Subcutaneous abdominal adipose tissue (tissue), 5 donors: Measurements from ENCODE around the gene HDGF.

Experiments
- H3K27ac ChIP-seq: one replicate; pipeline ENCODE4 v1.7.0; 2013; ENCODE audit warnings: low read depth, mild to moderate bottlenecking, inconsistent platforms, low read length, moderate library complexity
- H3K27me3 ChIP-seq, 5 donors: one replicate each; pipeline ENCODE4 v1.7.0; 2013; ENCODE audit warnings: low read length in 5 of 5, inconsistent platforms in 1 of 5; ENCODE audit not compliant: control insufficient read depth in 5 of 5, insufficient read depth in 4 of 5
- H3K36me3 ChIP-seq, 5 donors: one replicate each; pipeline ENCODE4 v1.7.0; 2013; ENCODE audit warnings: low read length in 5 of 5; ENCODE audit not compliant: control insufficient read depth in 5 of 5, insufficient read depth in 5 of 5
- H3K4me1 ChIP-seq, 5 donors: one replicate each; pipeline ENCODE4 v1.7.0; 2013; ENCODE audit warnings: low read length in 5 of 5, mild to moderate bottlenecking in 3 of 5, moderate library complexity in 1 of 5; ENCODE audit not compliant: control insufficient read depth in 5 of 5, insufficient read depth in 5 of 5
- H3K4me3 ChIP-seq, 5 donors: one replicate each; pipeline ENCODE4 v1.7.0; 2013; ENCODE audit warnings: low read length in 5 of 5, low read depth in 1 of 5
- H3K9ac ChIP-seq, 5 donors: one replicate each; pipeline ENCODE4 v1.7.0; 2013; ENCODE audit warnings: low read length in 5 of 5, mild to moderate bottlenecking in 4 of 5, moderate library complexity in 3 of 5
- H3K9me3 ChIP-seq, 5 donors: one replicate each; pipeline ENCODE4 v1.7.0; 2013; ENCODE audit warnings: low read length in 5 of 5; ENCODE audit not compliant: control insufficient read depth in 5 of 5
- donor health status: healthy.
- donor health status: healthy.
- donor health status: healthy.
- donor health status: healthy.
- donor health status: healthy.

HDGF gene

GRCh38 chr1:156742017-156742416 is 9.5 kb downstream of the HDGF start:
- peaks cover 0 to 45% (median 39%) of the 10 kb centered on the region in 5 donors for H3K36me3 ChIP-seq
- no peak overlapping the region for H3K4me3 ChIP-seq
- H3K9ac ChIP-seq: no peak overlapping the region
- H3K4me1 ChIP-seq: peaks cover 3 to 41% (median 35%) of the 10 kb centered on the region in 5 donors
- H3K27me3 ChIP-seq: no peaks in the 10 kb centered on the region
- peak overlapping the region; percentile 89 for H3K27ac ChIP-seq
- no peaks in the 10 kb centered on the region for H3K9me3 ChIP-seq

GRCh38 chr1:156741481-156741983 is 9.9 kb downstream of the HDGF start:
- Histone ChIP-seq H3K4me3 (peak overlapping the region; percentile 23 to 92 (median 70)), H3K27me3 (no peaks in the 10 kb centered on the region), H3K9me3 (no peaks in the 10 kb centered on the region), H3K9ac (peak overlapping the region; percentile 31 to 81 (median 53)), H3K4me1 (peaks cover 3 to 37% (median 31%) of the 10 kb centered on the region in 5 donors), H3K36me3 (peaks cover 0 to 50% (median 43%) of the 10 kb centered on the region in 5 donors), H3K27ac (peak overlapping the region; percentile 89)

GRCh38 chr1:156740741-156741480 is 10.6 kb downstream of the HDGF start, which contains the start of gene MRPL24:
Gene MRPL24, minus strand, starts transcription at chr1:156741088. Its CDS starts 2,384 bp downstream, at chr1:156738704.
- Histone ChIP-seq H3K4me3 (peak within 1 kb of the TSS; percentile 70 to 92 (median 88)), H3K4me1 (peaks cover 3 to 31% (median 25%) of the 10 kb centered on the region in 5 donors), H3K9me3 (no peaks in the 10 kb centered on the region), H3K9ac (peak within 1 kb of the TSS; percentile 85 to 92 (median 88)), H3K27me3 (no peaks in the 10 kb centered on the region), H3K27ac (peak within 1 kb of the TSS; percentile 89), H3K36me3 (peaks cover 0 to 56% (median 48%) of the 10 kb centered on the region in 5 donors)

- H3K9me3 ChIP-seq: no peaks in the 10 kb centered on the region
- peak overlapping the region; percentile 70 to 92 (median 88) for H3K4me3 ChIP-seq
- H3K9ac ChIP-seq: peak overlapping the region; percentile 85 to 92 (median 88)
- no peaks in the 10 kb centered on the region for H3K27me3 ChIP-seq
- H3K27ac ChIP-seq: peak overlapping the region; percentile 89
- peaks cover 3 to 25% (median 19%) of the 10 kb centered on the region in 5 donors for H3K4me1 ChIP-seq
- peaks cover 0 to 61% (median 52%) of the 10 kb centered on the region in 5 donors for H3K36me3 ChIP-seq
These were observed 11.2 kb downstream of the HDGF start for GRCh38 chr1:156740237-156740740.

GRCh38 chr1:156738916-156739315 is 12.6 kb downstream of the HDGF start:
- Histone ChIP-seq H3K27me3 (no peaks in the 10 kb centered on the region), H3K36me3 (peaks cover 0 to 54% (median 45%) of the 10 kb centered on the region in 5 donors), H3K4me1 (peaks cover 3 to 18% (median 16%) of the 10 kb centered on the region in 5 donors), H3K27ac (no peak overlapping the region), H3K9ac (peak overlapping the region in 1 of 5 donors; percentile 31), H3K4me3 (no peak overlapping the region), H3K9me3 (no peaks in the 10 kb centered on the region)

- H3K27ac ChIP-seq: no peak overlapping the region
- H3K9ac ChIP-seq: peak overlapping the region in 1 of 5 donors; percentile 31
- H3K36me3 ChIP-seq: peaks cover 0 to 54% (median 45%) of the 10 kb centered on the region in 5 donors
These were observed 13.1 kb downstream of the HDGF start for GRCh38 chr1:156738407-156738806.

GRCh38 chr1:156733989-156734584 is 17.4 kb downstream of the HDGF start:
- Histone ChIP-seq H3K9ac (no peak overlapping the region), H3K4me1 (peaks cover 0 to 9% (median 8%) of the 10 kb centered on the region in 5 donors), H3K27ac (no peak overlapping the region), H3K27me3 (no peaks in the 10 kb centered on the region), H3K9me3 (no peaks in the 10 kb centered on the region), H3K4me3 (no peak overlapping the region), H3K36me3 (peaks cover 0 to 58% (median 47%) of the 10 kb centered on the region in 5 donors)

More at GRCh38 chr1:156738407-156738806, 13.1 kb downstream of the HDGF start:
- Histone ChIP-seq H3K9me3 (no peaks in the 10 kb centered on the region), H3K4me3 (no peak overlapping the region), H3K4me1 (peaks cover 3 to 18% (median 16%) of the 10 kb centered on the region in 5 donors), H3K27me3 (no peaks in the 10 kb centered on the region)

- peaks cover 4 to 35% (median 22%) of the 10 kb centered on the region in 5 donors for H3K36me3 ChIP-seq
- H3K9ac ChIP-seq: peak within 1 kb of the TSS; percentile 81 to 91 (median 88)
- peak within 1 kb of the TSS; percentile 94 for H3K27ac ChIP-seq
These were observed 22.6 kb downstream of the HDGF start, which contains the start of gene ISG20L2 for GRCh38 chr1:156728599-156729462. Gene ISG20L2, minus strand, starts transcription at chr1:156728766. Its CDS starts 1,114 bp downstream, at chr1:156727652.

More at GRCh38 chr1:156728599-156729462, 22.6 kb downstream of the HDGF start, which contains the start of gene ISG20L2:
- Histone ChIP-seq H3K9me3 (no peaks in the 10 kb centered on the region), H3K4me3 (peak within 1 kb of the TSS; percentile 81 to 99 (median 97)), H3K4me1 (peaks cover 21 to 47% (median 44%) of the 10 kb centered on the region in 5 donors), H3K27me3 (no peaks in the 10 kb centered on the region)
